HG03108 (cell line): ENCODE results near the gene ADD1.
A peak's percentile ranks its signal among the peaks of the same experiment; 100 is the strongest.
"Not testable (repeated sequence)": the region's sequence is repeated elsewhere in the genome, so short reads cannot be mapped to it uniquely, and the experiment has no call there.

Source experiments
- ATAC-seq: cut with Tn5 transposase; IDR thresholded peaks from one replicate; pipeline ENCODE4 v1.9.1; 2021; ENCODE audit warnings: moderate library complexity; ENCODE audit not compliant: unreplicated experiment

Gene ADD1

GRCh38 chr4:2915789-2916188, 72.1 kb downstream of the ADD1 start:
- ATAC-seq = no peak

- not testable (repeated sequence) for ATAC-seq
Measured at GRCh38 chr4:2916696-2917095, 73.1 kb downstream of the ADD1 start.

- not testable (repeated sequence) for ATAC-seq
Measured at GRCh38 chr4:2918300-2918699, 74.7 kb downstream of the ADD1 start.

GRCh38 chr4:2918714-2919113, 75.1 kb downstream of the ADD1 start:
- ATAC-seq = not testable (repeated sequence)

GRCh38 chr4:2922453-2923101, 78.9 kb downstream of the ADD1 start:
- not testable (repeated sequence) for ATAC-seq

- no peak for ATAC-seq
Measured at GRCh38 chr4:2923141-2923551, 79.5 kb downstream of the ADD1 start.

GRCh38 chr4:2923668-2924173, 80.1 kb downstream of the ADD1 start:
- ATAC-seq = no peak

GRCh38 chr4:2924286-2924685, 80.6 kb downstream of the ADD1 start:
- no peak for ATAC-seq

GRCh38 chr4:2924765-2925301, 81.2 kb downstream of the ADD1 start:
- ATAC-seq = no peak

GRCh38 chr4:2925496-2925895, 81.9 kb downstream of the ADD1 start:
- ATAC-seq = no peak

GRCh38 chr4:2925931-2926860, 82.6 kb downstream of the ADD1 start:
- ATAC-seq = no peak

- no peak for ATAC-seq
Measured at GRCh38 chr4:2927016-2927695, 83.5 kb downstream of the ADD1 start.

- ATAC-seq = no peak
Measured at GRCh38 chr4:2927696-2928075, 84.0 kb downstream of the ADD1 start.

GRCh38 chr4:2928242-2929176, 84.9 kb downstream of the ADD1 start:
- no peak for ATAC-seq

- no peak for ATAC-seq
Measured at GRCh38 chr4:2929469-2929868, 85.8 kb downstream of the ADD1 start.

- no peak for ATAC-seq
Measured at GRCh38 chr4:2930135-2930757, 86.6 kb downstream of the ADD1 start.

- no peak for ATAC-seq
Measured at GRCh38 chr4:2930758-2931511, 87.3 kb downstream of the ADD1 start.

GRCh38 chr4:2931512-2932301, 88.1 kb downstream of the ADD1 start:
- peak; percentile 40 for ATAC-seq
